Glomerular endothelial cell (primary cell): ENCODE measurements around the gene LIG3. TPM values are rescaled to one million over a fixed set of nuclear protein-coding genes. Genes with fewer than 3 reads are reported as not detected.
"Not testable (repeated sequence)": the region's sequence is repeated elsewhere in the genome, so short reads cannot be mapped to it uniquely, and the experiment has no call there.

Experiments used
- DNase-seq: peaks from one replicate; pipeline ENCODE4 v3.0.0-alpha.2; 2011; ENCODE audit warnings: low read depth, low spot score; ENCODE audit errors: extremely low read depth
- total RNA-seq: library from RNA; depleted of rRNA; stranded (reverse); fragments of >200 nt; gene quantifications from 2 replicates; pipeline ENCODE4 v1.2.3, GENCODE V29; 2015

Gene LIG3
- total RNA-seq, 1 donor from 2014 or later = 24.6 TPM

DNA sequence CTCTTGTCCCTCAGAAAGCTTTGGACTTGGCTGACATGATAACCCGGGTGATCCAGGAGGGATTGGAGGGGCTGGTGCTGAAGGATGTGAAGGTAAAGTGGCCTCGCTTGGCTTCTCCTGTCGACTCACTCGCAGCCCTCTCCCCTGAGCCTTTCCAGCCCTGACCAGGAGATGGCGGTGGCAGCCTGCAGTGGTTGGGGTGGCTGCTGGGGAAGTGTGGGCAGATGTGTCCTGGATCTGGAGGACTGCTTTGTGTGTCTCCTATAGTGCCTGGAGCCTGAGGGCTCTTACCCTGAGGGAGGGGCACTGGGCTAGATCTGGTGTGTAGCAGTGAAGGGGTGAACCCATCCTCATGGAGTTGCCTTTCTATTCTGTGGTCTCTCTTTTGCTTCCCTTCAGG lies 17.9 kb downstream of the LIG3 start:
- DNase-seq = no peak

DNA sequence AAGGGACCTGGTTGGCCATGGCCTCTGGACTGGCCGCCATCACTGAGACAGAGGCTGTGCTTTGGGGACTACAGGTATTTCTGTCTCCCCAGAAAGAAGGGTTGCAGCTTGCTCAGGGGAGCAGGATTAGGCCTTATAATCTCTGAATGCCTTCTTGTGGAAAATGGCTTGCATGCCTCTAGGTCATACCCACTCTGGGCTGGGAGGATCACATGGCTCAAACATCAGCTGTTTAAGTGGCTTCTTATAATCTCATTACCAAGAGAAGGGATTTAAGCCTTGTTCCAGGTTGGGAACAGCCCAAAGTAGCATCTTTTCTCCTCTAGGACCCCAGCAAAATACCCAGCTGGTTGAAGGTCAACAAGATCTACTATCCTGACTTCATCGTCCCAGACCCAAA lies 19.1 kb downstream of the LIG3 start:
- DNase-seq = no peak

- DNase-seq = not testable (repeated sequence)
These were observed 20.7 kb downstream of the LIG3 start for GRCh38 chr17:35000965-35001364.

GRCh38 chr17:35001549-35001948 lies 21.2 kb downstream of the LIG3 start:
- DNase-seq = no peak

DNA sequence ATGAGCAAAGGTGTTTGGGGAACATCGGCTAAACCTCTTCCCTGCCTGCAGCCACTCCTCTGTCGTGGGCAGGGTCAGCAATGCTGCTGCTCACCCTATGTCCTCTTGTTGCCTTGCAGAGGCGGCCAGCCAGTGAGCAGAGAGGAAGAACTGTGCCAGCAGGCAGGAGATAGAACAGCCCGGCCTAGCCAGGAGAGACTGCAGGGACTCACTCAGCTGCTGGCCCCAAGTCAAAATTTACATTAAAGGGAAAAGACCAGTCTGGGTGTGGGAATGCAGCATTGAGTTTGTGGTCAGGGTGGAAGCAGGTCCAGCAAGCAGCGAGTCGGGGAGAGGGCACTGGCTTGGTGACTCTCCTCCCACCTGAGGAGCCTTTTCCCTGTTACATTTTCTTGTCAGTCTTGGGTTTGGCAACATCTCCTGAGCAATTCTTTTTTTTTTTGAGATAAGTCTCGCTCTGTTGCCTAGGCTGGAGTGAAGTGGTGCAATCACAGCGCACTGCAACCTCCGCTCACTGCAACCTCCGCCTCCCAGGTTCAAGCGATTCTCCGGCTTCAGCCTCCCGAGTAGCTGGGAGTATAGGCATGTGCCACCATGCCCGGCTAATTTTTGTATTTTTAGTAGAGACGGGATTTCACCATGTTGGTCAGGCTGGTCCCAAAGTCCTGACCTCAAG lies 22.7 kb downstream of the LIG3 start:
- DNase-seq = no peak

DNA sequence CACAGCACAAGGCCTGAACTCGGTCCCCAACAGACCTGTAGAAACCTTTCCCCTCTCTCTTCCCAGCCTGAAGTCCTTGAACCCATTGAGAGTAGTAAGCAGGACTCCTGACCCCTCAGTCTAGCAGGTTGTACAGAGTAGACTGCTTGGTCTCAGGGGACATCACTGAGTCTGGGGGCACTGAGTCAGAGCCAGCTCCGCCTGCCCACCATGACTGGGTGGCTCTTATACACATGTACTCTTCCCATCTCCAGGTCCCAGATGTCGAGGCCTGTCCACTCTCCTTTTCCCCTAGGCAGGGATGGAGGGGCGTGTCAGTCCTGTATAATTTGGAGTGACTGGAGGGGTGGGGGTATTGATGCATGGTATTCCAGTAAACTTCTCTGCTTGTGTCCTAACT lies 23.5 kb downstream of the LIG3 start:
- no peak for DNase-seq

DNA sequence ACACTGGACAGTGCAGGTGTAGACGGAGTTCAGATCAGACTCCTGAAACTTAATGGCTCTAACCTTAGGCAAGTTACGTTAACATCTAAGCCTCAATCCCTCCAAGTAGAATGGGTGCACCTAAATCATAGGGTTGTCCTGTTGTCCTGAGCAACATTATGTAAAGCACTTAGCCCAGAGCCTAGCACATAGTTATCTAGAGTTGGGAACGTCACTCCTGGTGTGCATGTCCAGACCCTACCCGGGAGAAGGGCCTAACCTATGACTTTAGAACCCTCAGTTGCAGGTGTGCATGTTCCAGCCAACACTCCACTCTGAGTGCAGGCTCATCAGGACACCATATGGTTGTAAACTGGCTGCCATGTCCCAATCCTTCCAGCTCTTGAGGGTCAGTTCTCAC lies 26.0 kb downstream of the LIG3 start:
- no peak for DNase-seq

DNA sequence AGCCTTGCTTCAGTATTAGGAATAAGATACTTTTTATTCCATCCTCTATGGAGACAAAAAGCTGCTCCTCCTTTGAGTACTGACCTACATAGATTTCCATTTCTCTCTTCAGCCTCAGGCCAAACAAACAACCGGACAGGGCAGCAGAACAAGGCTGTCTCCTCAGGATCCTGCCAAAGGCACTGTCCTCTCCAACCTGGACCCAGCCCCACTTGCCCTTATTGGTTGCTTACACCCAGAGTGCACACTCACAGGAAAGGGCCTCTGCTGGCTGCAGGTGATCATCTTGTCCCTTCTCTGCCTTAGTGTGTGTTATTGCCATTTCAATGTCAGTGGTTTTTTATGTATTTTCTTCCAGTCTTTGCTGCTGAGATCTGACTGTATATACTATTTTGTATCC lies 26.6 kb downstream of the LIG3 start:
- DNase-seq = no peak

- no peak for DNase-seq
These were observed 29.8 kb downstream of the LIG3 start for GRCh38 chr17:35010093-35010492.

DNA sequence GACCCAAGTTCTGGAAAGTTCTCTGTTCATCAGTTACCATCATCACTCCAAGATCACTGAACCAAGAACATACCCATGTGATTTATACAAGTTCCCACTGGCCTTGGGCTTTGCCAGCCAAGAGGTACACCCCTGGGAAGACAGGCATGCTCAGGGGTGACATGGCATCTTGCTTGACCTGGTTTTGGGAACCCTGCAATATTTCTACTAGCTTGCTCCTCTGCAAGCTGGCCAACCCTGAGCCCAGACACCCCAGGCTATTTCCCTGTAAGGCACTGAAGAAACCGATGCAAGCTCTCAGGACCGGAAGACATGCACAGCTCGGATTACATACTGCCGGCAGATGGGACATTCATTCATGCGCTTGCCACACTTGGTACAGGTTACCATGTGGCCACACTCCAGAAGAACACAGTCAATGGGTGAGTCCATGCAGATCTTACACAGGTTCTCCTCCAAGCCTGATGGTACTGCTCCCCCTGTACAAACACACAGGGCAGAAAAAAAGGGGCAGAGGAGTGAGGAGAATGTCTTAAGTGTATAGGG lies 31.4 kb downstream of the LIG3 start:
- no peak for DNase-seq

GRCh38 chr17:35016369-35016768 lies 36.1 kb downstream of the LIG3 start:
- DNase-seq = no peak

GRCh38 chr17:35017021-35017420 lies 36.7 kb downstream of the LIG3 start:
- no peak for DNase-seq

GRCh38 chr17:35018814-35019213 lies 38.5 kb downstream of the LIG3 start:
- no peak for DNase-seq

GRCh38 chr17:35019386-35020179 lies 39.3 kb downstream of the LIG3 start:
- no peak for DNase-seq

DNA sequence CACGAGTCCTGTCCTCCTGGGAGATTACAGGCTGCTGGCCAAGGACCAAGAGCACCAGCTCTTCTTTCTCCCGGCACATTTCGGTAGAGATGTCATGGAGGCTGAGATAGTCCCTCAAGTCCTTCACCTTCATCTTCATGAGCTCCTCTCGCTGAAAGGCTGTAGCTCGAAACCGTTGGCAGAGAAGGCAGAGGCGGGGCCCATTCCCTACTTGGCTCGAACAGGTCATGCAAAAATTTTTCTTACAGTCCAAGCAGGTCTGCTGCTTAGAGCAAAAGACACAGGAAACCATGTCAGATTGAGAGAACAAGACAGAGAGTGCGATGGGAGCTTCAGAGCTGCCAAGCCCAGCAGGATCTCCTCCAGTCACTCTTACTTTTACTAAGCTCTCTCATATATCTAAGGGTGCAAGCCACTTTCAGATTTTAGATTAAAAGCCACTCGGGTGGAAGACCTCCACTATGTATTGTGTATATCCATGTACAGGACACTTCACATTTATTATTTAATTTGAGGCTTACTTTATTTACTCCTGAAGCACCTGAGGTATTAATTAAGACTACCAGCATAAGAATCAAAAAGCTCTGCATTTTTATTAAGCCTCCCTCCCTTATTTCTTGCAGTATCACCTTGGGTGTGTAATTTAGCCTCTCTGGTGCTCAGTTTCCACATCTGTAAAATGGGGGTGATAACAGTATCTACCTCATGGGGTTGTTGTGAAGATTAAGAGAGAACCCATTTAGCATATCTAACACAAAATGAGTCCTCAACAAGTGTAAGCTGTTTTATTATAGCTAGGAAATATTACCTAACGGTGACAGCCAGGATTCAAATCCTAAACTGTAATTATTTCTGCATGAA lies 41.4 kb downstream of the LIG3 start:
- DNase-seq = no peak

- peak; percentile 77 for DNase-seq
These were observed 42.3 kb downstream of the LIG3 start for GRCh38 chr17:35022536-35023063.

DNA sequence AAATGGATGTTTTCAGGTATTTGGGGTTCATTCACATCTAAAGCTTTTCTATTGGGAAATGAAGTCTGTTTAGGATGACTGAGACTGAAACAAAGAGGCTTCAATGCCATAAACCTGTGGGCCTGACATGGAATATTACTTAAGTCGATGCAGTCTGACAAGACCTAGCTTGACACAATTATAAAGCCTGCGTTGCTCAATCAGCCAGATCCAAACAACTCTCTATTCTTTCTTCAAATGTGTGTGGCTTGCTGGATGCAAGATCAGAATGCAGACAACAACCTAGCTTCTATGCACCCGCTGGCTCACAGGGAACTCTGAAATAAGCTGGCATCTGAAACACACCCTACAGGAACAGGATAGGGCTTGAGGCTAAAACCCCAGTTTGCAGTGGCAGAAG lies 43.2 kb downstream of the LIG3 start:
- no peak for DNase-seq

GRCh38 chr17:35025541-35025940 lies 45.2 kb downstream of the LIG3 start:
- no peak for DNase-seq

DNA sequence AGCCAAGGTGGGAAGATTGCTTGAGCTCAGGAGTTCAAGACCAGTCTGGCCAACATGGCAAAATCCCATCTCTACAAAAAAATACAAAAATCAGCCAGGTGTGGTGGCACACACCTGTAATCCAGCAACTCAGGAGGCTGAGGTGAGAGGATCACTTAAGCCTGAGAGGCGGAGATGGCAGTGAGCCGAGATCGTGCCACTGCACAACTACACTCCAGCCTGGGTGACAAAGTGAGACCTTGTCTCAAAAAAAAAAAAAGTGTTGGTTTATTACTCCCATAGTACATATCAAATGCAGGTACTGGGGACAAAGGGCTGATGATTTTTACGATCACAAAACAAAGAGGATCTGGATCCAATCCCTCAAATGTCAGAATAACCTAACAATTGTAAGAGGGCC lies 47.8 kb downstream of the LIG3 start:
- not testable (repeated sequence) for DNase-seq

GRCh38 chr17:35028531-35029262 lies 48.4 kb downstream of the LIG3 start:
- DNase-seq = no peak
